22Rv1 (cell line): ENCODE results near the gene INTU.

ENCODE experiments used
- ZFX ChIP-seq: fragments of 450-650 bp; IDR thresholded peaks from 2 replicates; pipeline ENCODE4 v1.6.1; 2017; ENCODE audit warnings: antibody characterized with exemption, borderline replicate concordance
- TF ChIP-seq, protein P1 (sequence below): fragments of 450-650 bp; IDR thresholded peaks from 2 replicates; pipeline ENCODE4 v1.5.1; 2017; ENCODE audit warnings: mild to moderate bottlenecking

DNA sequence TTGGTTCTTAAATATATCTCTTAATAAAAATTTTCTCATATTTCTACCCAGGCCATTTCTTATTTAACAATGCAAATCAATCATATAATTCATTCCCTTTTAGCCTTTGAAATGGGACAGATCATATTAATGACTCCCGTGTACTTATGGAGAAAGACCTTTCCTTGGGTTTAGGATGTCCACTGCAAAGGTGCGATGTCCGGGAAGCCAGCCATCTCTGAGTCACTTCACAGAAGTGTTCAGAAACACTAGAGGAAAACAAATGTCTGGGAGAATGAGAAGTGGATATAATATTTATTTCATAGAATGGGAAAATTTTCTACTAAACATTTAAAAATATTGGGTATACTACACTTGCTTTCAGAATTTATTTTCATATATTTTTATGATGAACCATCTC, 15.3 kb downstream of the INTU start:
- TF ChIP-seq, protein P1, sequence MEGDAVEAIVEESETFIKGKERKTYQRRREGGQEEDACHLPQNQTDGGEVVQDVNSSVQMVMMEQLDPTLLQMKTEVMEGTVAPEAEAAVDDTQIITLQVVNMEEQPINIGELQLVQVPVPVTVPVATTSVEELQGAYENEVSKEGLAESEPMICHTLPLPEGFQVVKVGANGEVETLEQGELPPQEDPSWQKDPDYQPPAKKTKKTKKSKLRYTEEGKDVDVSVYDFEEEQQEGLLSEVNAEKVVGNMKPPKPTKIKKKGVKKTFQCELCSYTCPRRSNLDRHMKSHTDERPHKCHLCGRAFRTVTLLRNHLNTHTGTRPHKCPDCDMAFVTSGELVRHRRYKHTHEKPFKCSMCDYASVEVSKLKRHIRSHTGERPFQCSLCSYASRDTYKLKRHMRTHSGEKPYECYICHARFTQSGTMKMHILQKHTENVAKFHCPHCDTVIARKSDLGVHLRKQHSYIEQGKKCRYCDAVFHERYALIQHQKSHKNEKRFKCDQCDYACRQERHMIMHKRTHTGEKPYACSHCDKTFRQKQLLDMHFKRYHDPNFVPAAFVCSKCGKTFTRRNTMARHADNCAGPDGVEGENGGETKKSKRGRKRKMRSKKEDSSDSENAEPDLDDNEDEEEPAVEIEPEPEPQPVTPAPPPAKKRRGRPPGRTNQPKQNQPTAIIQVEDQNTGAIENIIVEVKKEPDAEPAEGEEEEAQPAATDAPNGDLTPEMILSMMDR, result no peak
- TF ChIP-seq ZFX, result no peak
